D341Med (cell line): ENCODE data around the gene PACSIN1.

Experiments used
- DNase-seq: peaks from one replicate; pipeline ENCODE4 v3.0.0; 2012; ENCODE audit warnings: low spot score

Gene PACSIN1

GRCh38 chr6:34562861-34563512 lies 97.1 kb downstream of the PACSIN1 start:
- no peak for DNase-seq

- DNase-seq, result no peak
These were observed 97.6 kb downstream of the PACSIN1 start for GRCh38 chr6:34563513-34563870.

- DNase-seq, result no peak
These were observed 98.3 kb downstream of the PACSIN1 start for GRCh38 chr6:34564181-34564580.

- no peak for DNase-seq
These were observed 99.9 kb downstream of the PACSIN1 start for GRCh38 chr6:34565722-34566137.

- DNase-seq, result no peak
These were observed 101.1 kb downstream of the PACSIN1 start for GRCh38 chr6:34566830-34567546.

- DNase-seq, result no peak
These were observed 102.7 kb downstream of the PACSIN1 start for GRCh38 chr6:34568341-34569201.

GRCh38 chr6:34569361-34569973 lies 103.6 kb downstream of the PACSIN1 start:
- DNase-seq, result no peak

GRCh38 chr6:34570066-34570833 lies 104.4 kb downstream of the PACSIN1 start:
- no peak for DNase-seq

- DNase-seq, result no peak
These were observed 105.5 kb downstream of the PACSIN1 start for GRCh38 chr6:34571388-34571787.

- DNase-seq, result no peak
These were observed 106.1 kb downstream of the PACSIN1 start for GRCh38 chr6:34572021-34572420.

GRCh38 chr6:34572585-34572984 lies 106.7 kb downstream of the PACSIN1 start:
- DNase-seq, result no peak

GRCh38 chr6:34573567-34574183 lies 107.8 kb downstream of the PACSIN1 start:
- DNase-seq, result no peak

- no peak for DNase-seq
These were observed 108.9 kb downstream of the PACSIN1 start for GRCh38 chr6:34574647-34575293.

- no peak for DNase-seq
These were observed 109.5 kb downstream of the PACSIN1 start for GRCh38 chr6:34575326-34575725.

- no peak for DNase-seq
These were observed 110.5 kb downstream of the PACSIN1 start for GRCh38 chr6:34576286-34576955.

- DNase-seq, result no peak
These were observed 112.8 kb downstream of the PACSIN1 start for GRCh38 chr6:34578445-34579262.

- DNase-seq, result no peak
These were observed 115.1 kb downstream of the PACSIN1 start for GRCh38 chr6:34580707-34581560.

- DNase-seq, result no peak
These were observed 115.7 kb downstream of the PACSIN1 start for GRCh38 chr6:34581561-34581920.
